ENCODE data around the gene TASOR.

Gene TASOR

DNA sequence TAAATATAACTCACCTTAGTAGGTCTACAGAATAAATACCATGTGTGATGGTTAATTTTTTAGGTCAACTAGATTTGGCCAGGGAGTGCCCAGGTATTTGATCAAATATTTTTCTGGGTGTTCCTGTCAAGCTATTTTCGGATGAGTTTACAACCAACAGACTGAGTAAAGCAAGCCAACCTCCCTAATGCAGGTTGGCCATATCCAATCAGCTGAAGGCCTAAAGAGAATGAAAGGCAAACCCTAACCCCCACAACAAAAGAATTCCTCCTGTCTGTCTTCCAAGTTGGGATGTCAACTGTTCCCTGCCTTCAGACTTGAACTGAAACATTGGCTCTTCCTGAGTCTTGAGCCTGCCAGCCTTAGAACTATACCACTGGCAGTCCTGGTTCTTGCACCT, 28.6 kb downstream of the TASOR start:
- Histone ChIP-seq H2BK120ac (ENCODE audit: low read depth, low read length) (no peak overlapping the region), H2BK15ac (ENCODE audit: low read length) (no peak overlapping the region), H3K9ac (ENCODE audit: low read depth, low read length, poor library complexity) (no peak overlapping the region), H3K4me3 (ENCODE audit: low read length in 2 of 2) (no peak overlapping the region), H2AFZ (ENCODE audit: low read length) (no peak overlapping the region), H2BK5ac (ENCODE audit: low read length) (no peak overlapping the region), H3K79me1 (ENCODE audit: low read depth, low read length) (peaks cover 1% of the 10 kb centered on the region), H2BK12ac (ENCODE audit: low read length) (no peak overlapping the region), H4K8ac (ENCODE audit: low read depth, low read length) (no peak overlapping the region), H4K91ac (ENCODE audit: low read depth, low read length, poor library complexity) (no peak overlapping the region), H3K23ac (ENCODE audit: low read depth, low read length, poor library complexity) (no peak overlapping the region), H3K4me1 (ENCODE audit: control insufficient read depth in 2 of 2, insufficient read depth in 1 of 2, low read depth in 1 of 2, low read length in 2 of 2) (no peaks in the 10 kb centered on the region), H3K4me2 (ENCODE audit: insufficient read depth, low read length, poor library complexity, severe bottlenecking) (no peak overlapping the region), H3K18ac (ENCODE audit: low read length) (no peak overlapping the region), H3K4ac (ENCODE audit: low read length) (no peak overlapping the region), H3K27ac (replicated peaks; ENCODE audit: low read length) (no peak overlapping the region), H3K14ac (ENCODE audit: low read length) (no peak overlapping the region), H3K27me3 (ENCODE audit: control insufficient read depth in 3 of 3, insufficient read depth in 3 of 3, low read depth in 1 of 3, low read length in 3 of 3) (no peaks in the 10 kb centered on the region), H2AK5ac (ENCODE audit: low read depth, low read length) (no peak overlapping the region), H3K9me3 (replicated peaks in 1 of 2; ENCODE audit: control insufficient read depth in 2 of 2, insufficient read depth in 1 of 2, low read depth in 1 of 2, low read length in 2 of 2) (peaks cover 0 to 8% of the 10 kb centered on the region in 2 donors), H3K36me3 (replicated peaks in 1 of 2; ENCODE audit: control insufficient read depth in 2 of 2, insufficient read depth in 2 of 2, low read length in 2 of 2) (peaks cover 12 to 98% of the 10 kb centered on the region in 2 donors)
- no CpG with 5 or more reads among the region's 1 CpG for WGBS, 2 donors (ENCODE audit: extremely low coverage in 2 of 2, insufficient read length in 2 of 2, insufficient replicate concordance in 1 of 2)
- DNase-seq (ENCODE audit: low spot score) = no peak

DNA sequence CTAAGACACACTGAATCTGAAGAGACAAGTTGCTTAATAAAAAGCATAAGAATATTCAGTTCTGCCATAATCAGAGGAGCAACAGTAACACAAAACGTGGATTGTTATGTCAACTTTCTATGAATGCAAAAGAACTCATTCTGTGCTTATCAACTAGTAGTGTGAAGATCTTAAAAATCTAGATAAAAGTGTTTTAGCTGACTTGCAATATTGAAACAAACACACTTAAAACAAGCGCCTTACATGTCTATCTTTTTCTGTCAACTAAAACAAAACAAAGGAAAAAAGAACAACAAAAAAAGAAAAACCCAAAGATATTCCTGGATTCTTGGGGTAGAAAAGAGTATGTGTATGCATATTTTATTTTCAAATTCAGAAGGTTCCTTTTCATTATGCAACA, 37.7 kb downstream of the TASOR start:
- no CpG with 5 or more reads among the region's 2 CpGs for WGBS, 2 donors (ENCODE audit: extremely low coverage in 2 of 2, insufficient read length in 2 of 2, insufficient replicate concordance in 1 of 2)
- Histone ChIP-seq H3K9ac (ENCODE audit: low read depth, low read length, poor library complexity) (no peak overlapping the region), H3K4me2 (ENCODE audit: insufficient read depth, low read length, poor library complexity, severe bottlenecking) (no peak overlapping the region), H3K4me1 (ENCODE audit: control insufficient read depth in 2 of 2, insufficient read depth in 1 of 2, low read depth in 1 of 2, low read length in 2 of 2) (no peaks in the 10 kb centered on the region), H3K27me3 (ENCODE audit: control insufficient read depth in 3 of 3, insufficient read depth in 3 of 3, low read depth in 1 of 3, low read length in 3 of 3) (no peaks in the 10 kb centered on the region), H3K4me3 (ENCODE audit: low read length in 2 of 2) (no peak overlapping the region), H2BK12ac (ENCODE audit: low read length) (no peak overlapping the region), H2AFZ (ENCODE audit: low read length) (no peak overlapping the region), H2BK15ac (ENCODE audit: low read length) (no peak overlapping the region), H3K27ac (replicated peaks; ENCODE audit: low read length) (no peak overlapping the region), H4K8ac (ENCODE audit: low read depth, low read length) (no peak overlapping the region), H3K79me1 (ENCODE audit: low read depth, low read length) (no peaks in the 10 kb centered on the region), H3K9me3 (replicated peaks in 1 of 2; ENCODE audit: control insufficient read depth in 2 of 2, insufficient read depth in 1 of 2, low read depth in 1 of 2, low read length in 2 of 2) (no peaks in the 10 kb centered on the region), H2AK5ac (ENCODE audit: low read depth, low read length) (no peak overlapping the region), H3K23ac (ENCODE audit: low read depth, low read length, poor library complexity) (no peak overlapping the region), H3K4ac (ENCODE audit: low read length) (no peak overlapping the region), H3K36me3 (replicated peaks in 1 of 2; ENCODE audit: control insufficient read depth in 2 of 2, insufficient read depth in 2 of 2, low read length in 2 of 2) (peaks cover 11 to 94% of the 10 kb centered on the region in 2 donors), H2BK120ac (ENCODE audit: low read depth, low read length) (no peak overlapping the region), H4K91ac (ENCODE audit: low read depth, low read length, poor library complexity) (no peak overlapping the region), H3K18ac (ENCODE audit: low read length) (no peak overlapping the region), H2BK5ac (ENCODE audit: low read length) (no peak overlapping the region), H3K14ac (ENCODE audit: low read length) (no peak overlapping the region)
- DNase-seq (ENCODE audit: low spot score) = no peak

DNA sequence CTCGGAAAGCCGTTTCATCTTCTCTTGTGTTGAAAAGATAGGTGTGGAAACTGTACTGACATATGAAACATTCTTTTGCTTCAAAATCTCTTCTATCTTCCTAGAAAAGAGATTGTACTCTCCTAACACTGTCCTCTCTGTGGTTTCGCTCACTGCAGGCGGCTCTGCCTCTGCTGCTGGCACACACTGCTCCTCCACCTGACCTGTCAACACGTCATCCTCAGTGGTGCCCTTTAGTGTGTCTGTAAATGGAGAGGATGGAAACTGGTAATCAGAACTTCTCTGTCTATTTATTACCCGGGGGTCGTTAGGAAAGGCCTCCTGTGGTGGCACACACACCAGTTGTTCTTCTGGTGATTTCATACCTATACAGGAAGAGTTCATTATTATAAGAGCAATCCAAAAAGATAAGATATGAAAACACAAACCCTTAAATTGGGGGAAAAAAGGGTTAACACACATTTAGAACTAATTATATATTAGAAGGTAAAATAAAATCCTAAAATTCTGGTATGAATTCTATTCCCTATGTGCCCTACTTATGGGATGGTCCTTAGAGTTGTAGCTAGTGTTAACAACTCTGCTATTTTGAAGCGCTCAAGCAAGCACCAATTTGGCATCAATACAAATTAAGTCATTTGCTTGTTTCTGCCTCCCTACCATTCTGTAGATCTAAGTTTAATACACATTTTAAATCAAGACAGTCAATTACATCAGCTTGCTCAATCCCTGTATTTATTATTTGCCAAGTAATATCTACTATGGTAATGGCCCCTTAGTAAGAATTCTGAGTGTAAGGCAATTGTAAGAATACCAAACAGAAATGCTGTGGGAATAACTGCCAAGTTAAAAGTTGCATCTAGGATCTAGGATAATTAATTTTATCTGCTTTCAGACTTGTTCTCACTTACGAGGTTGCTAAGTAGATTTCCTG, 49.2 kb downstream of the TASOR start:
- no peak overlapping the region for H4K91ac ChIP-seq (ENCODE audit: low read depth, low read length, poor library complexity)
- H3K4me3 ChIP-seq (ENCODE audit: low read length in 2 of 2) = no peak overlapping the region
- no peak overlapping the region for H3K23ac ChIP-seq (ENCODE audit: low read depth, low read length, poor library complexity)
- no peak overlapping the region for H2BK15ac ChIP-seq (ENCODE audit: low read length)
- no peaks in the 10 kb centered on the region for H3K79me1 ChIP-seq (ENCODE audit: low read depth, low read length)
- no peak overlapping the region for H3K4ac ChIP-seq (ENCODE audit: low read length)
- WGBS, 2 donors (ENCODE audit: extremely low coverage in 2 of 2, insufficient read length in 2 of 2, insufficient replicate concordance in 1 of 2) = no CpG with 5 or more reads among the region's 9 CpGs
- H3K14ac ChIP-seq (ENCODE audit: low read length) = no peak overlapping the region
- H3K36me3 ChIP-seq (replicated peaks in 1 of 2; ENCODE audit: control insufficient read depth in 2 of 2, insufficient read depth in 2 of 2, low read length in 2 of 2) = peaks cover 6 to 87% of the 10 kb centered on the region in 2 donors
- H2AFZ ChIP-seq (ENCODE audit: low read length) = no peak overlapping the region
- no peak overlapping the region for H2AK5ac ChIP-seq (ENCODE audit: low read depth, low read length)
- no peak overlapping the region for H2BK12ac ChIP-seq (ENCODE audit: low read length)
- no peak overlapping the region for H4K8ac ChIP-seq (ENCODE audit: low read depth, low read length)
- H3K27me3 ChIP-seq (ENCODE audit: control insufficient read depth in 3 of 3, insufficient read depth in 3 of 3, low read depth in 1 of 3, low read length in 3 of 3) = no peaks in the 10 kb centered on the region
- no peak overlapping the region for H3K4me2 ChIP-seq (ENCODE audit: insufficient read depth, low read length, poor library complexity, severe bottlenecking)
- H3K18ac ChIP-seq (ENCODE audit: low read length) = no peak overlapping the region
- no peaks in the 10 kb centered on the region for H3K9me3 ChIP-seq (replicated peaks in 1 of 2; ENCODE audit: control insufficient read depth in 2 of 2, insufficient read depth in 1 of 2, low read depth in 1 of 2, low read length in 2 of 2)
- no peak overlapping the region for H3K9ac ChIP-seq (ENCODE audit: low read depth, low read length, poor library complexity)
- no peak for DNase-seq (ENCODE audit: low spot score)
- H3K27ac ChIP-seq (replicated peaks; ENCODE audit: low read length) = no peak overlapping the region
- H3K4me1 ChIP-seq (ENCODE audit: control insufficient read depth in 2 of 2, insufficient read depth in 1 of 2, low read depth in 1 of 2, low read length in 2 of 2) = peaks cover 0 to 2% of the 10 kb centered on the region in 2 donors
- H2BK5ac ChIP-seq (ENCODE audit: low read length) = no peak overlapping the region
- no peak overlapping the region for H2BK120ac ChIP-seq (ENCODE audit: low read depth, low read length)
